Neural progenitor cell (in vitro differentiated cells): ENCODE data around the gene MED26. TPM values are rescaled to one million over a fixed set of nuclear protein-coding genes. Genes with fewer than 3 reads are reported as not detected.

Source experiments
- DNase-seq: peaks from one replicate; pipeline ENCODE4 v3.0.0-alpha.2; 2016; ENCODE audit warnings: low spot score
- H2AFZ ChIP-seq: fragments of 200-600 bp; sonication (generic); replicated peaks from 2 replicates; pipeline ENCODE4 v1.6.1; 2016; ENCODE audit warnings: antibody characterized with exemption
- H3F3A ChIP-seq: fragments of 200-600 bp; sonication (generic); 2 replicates; pipeline ENCODE4 v1.6.1; 2016; ENCODE audit warnings: antibody characterized with exemption, low read depth
- H3K27ac ChIP-seq: fragments of 200-600 bp; sonication (generic); 2 replicates; pipeline ENCODE4 v1.5.1; 2016; ENCODE audit warnings: mild to moderate bottlenecking
- H3K27me3 ChIP-seq: fragments of 200-600 bp; sonication (generic); 2 replicates; pipeline ENCODE4 v1.6.1; 2016; ENCODE audit warnings: mild to moderate bottlenecking, moderate library complexity
- H3K36me3 ChIP-seq: fragments of 200-600 bp; sonication (generic); 2 replicates; pipeline ENCODE4 v1.5.1; 2016
- H3K4me1 ChIP-seq: fragments of 200-600 bp; sonication (generic); 2 replicates; pipeline ENCODE4 v1.6.1; 2016; ENCODE audit warnings: mixed run types
- H3K4me2 ChIP-seq: fragments of 200-600 bp; sonication (generic); 2 replicates; pipeline ENCODE4 v1.6.1; 2016
- H3K4me3 ChIP-seq: fragments of 200-600 bp; sonication (generic); 2 replicates; pipeline ENCODE4 v1.5.1; 2016
- H3K79me2 ChIP-seq: fragments of 200-600 bp; sonication (generic); 2 replicates; pipeline ENCODE4 v1.6.1; 2016; ENCODE audit warnings: low read depth
- H3K9ac ChIP-seq: fragments of 200-600 bp; sonication (generic); 2 replicates; pipeline ENCODE4 v1.6.1; 2016
- H3K9me3 ChIP-seq: fragments of 200-600 bp; sonication (generic); 2 replicates; pipeline ENCODE4 v1.5.1; 2016; ENCODE audit warnings: low read depth
- H4K20me1 ChIP-seq: fragments of 200-600 bp; sonication (generic); 2 replicates; pipeline ENCODE4 v1.6.1; 2016; ENCODE audit warnings: low read depth
- H3K27ac Mint-ChIP-seq: 3 replicates; pipeline ENCODE4 v1.8.0; 2021; ENCODE audit warnings: mixed read lengths
- H3K27me3 Mint-ChIP-seq: 2 replicates; pipeline ENCODE4 v1.8.0; 2022; ENCODE audit warnings: low read depth, mild to moderate bottlenecking, inconsistent platforms, moderate library complexity, mixed read lengths; ENCODE audit not compliant: insufficient read depth
- H3K36me3 Mint-ChIP-seq: 3 replicates; pipeline ENCODE4 v1.8.0; 2021; ENCODE audit warnings: mixed read lengths
- H3K4me1 Mint-ChIP-seq: 3 replicates; pipeline ENCODE4 v1.8.0; 2021; ENCODE audit warnings: mixed read lengths
- H3K4me3 Mint-ChIP-seq: 3 replicates; pipeline ENCODE4 v1.8.0; 2021; ENCODE audit warnings: mild to moderate bottlenecking, moderate library complexity, mixed read lengths
- H3K9me3 Mint-ChIP-seq: 3 replicates; pipeline ENCODE4 v1.8.0; 2020; ENCODE audit warnings: mixed read lengths
- EZH2 ChIP-seq: fragments of 200-600 bp; sonication (generic); IDR thresholded peaks from 2 replicates; pipeline ENCODE4 v1.6.1; 2017; ENCODE audit warnings: antibody characterized with exemption, mild to moderate bottlenecking, moderate library complexity
- EZH2phosphoT487 ChIP-seq: fragments of 200-600 bp; sonication (generic); IDR thresholded peaks from 2 replicates; pipeline ENCODE4 v1.6.1; 2017; ENCODE audit warnings: antibody characterized with exemption
- total RNA-seq: library from RNA; depleted of rRNA; stranded (reverse); fragments of >200 nt; gene quantifications from 2 replicates; pipeline ENCODE4 v1.2.3, GENCODE V29; 2015; ENCODE audit warnings: low replicate concordance
- TF ChIP-seq, protein P1 (sequence below): fragments of 200-600 bp; sonication (generic); IDR thresholded peaks from 2 replicates; pipeline ENCODE4 v1.5.1; 2017; ENCODE audit warnings: antibody characterized with exemption, mild to moderate bottlenecking

MED26 gene
- total RNA-seq, 1 donor from 2014 or later: 7.4 TPM

GRCh38 chr19:16619457-16619856 is 8.5 kb downstream of the MED26 start:
- H3K79me2 ChIP-seq: peaks cover 100% of the 10 kb centered on the region
- no peak overlapping the region for H3K4me2 ChIP-seq
- Mint-ChIP-seq H3K9me3 (no peaks in the 10 kb centered on the region), H3K27me3 (no peaks in the 10 kb centered on the region), H3K36me3 (peaks cover 1% of the 10 kb centered on the region), H3K4me3 (no peak overlapping the region), H3K4me1 (peaks cover 8% of the 10 kb centered on the region), H3K27ac (no peak overlapping the region)
- no peak overlapping the region for H3K9ac ChIP-seq
- no peak for DNase-seq
- no peak overlapping the region for H3K27ac ChIP-seq
- no peak for TF ChIP-seq EZH2phosphoT487
- TF ChIP-seq, protein P1, sequence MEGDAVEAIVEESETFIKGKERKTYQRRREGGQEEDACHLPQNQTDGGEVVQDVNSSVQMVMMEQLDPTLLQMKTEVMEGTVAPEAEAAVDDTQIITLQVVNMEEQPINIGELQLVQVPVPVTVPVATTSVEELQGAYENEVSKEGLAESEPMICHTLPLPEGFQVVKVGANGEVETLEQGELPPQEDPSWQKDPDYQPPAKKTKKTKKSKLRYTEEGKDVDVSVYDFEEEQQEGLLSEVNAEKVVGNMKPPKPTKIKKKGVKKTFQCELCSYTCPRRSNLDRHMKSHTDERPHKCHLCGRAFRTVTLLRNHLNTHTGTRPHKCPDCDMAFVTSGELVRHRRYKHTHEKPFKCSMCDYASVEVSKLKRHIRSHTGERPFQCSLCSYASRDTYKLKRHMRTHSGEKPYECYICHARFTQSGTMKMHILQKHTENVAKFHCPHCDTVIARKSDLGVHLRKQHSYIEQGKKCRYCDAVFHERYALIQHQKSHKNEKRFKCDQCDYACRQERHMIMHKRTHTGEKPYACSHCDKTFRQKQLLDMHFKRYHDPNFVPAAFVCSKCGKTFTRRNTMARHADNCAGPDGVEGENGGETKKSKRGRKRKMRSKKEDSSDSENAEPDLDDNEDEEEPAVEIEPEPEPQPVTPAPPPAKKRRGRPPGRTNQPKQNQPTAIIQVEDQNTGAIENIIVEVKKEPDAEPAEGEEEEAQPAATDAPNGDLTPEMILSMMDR: no peak
- no peak for TF ChIP-seq EZH2
- H3K9me3 ChIP-seq: no peaks in the 10 kb centered on the region
- no peaks in the 10 kb centered on the region for H3K4me1 ChIP-seq
- no peaks in the 10 kb centered on the region for H3F3A ChIP-seq
- H2AFZ ChIP-seq: no peak overlapping the region
- H3K27me3 ChIP-seq: no peaks in the 10 kb centered on the region
- H3K4me3 ChIP-seq: no peak overlapping the region
- peaks cover 91% of the 10 kb centered on the region for H4K20me1 ChIP-seq
- H3K36me3 ChIP-seq: no peaks in the 10 kb centered on the region

DNA sequence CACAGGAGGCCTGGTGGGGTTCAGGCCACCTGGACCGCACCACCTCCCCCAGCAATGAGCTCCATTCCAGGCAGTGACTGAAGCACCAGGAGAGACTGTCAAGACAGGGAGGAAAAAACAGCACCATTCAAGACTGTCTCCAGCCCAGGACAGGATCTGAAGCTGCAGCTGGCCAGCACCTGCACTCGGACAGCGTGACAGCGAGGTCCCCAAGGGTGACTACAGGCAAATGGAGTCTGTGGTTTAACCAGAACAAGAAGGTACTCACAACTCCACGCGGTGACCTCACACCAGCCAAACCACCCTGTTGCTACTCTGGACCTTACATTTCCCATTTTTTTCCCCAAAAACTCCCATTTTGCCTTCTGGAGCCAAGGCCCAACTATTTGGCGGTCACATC is 9.8 kb downstream of the MED26 start:
- Mint-ChIP-seq H3K27ac (no peak overlapping the region), H3K27me3 (no peaks in the 10 kb centered on the region), H3K4me3 (no peak overlapping the region), H3K9me3 (no peaks in the 10 kb centered on the region), H3K36me3 (no peaks in the 10 kb centered on the region), H3K4me1 (peaks cover 8% of the 10 kb centered on the region)
- Histone ChIP-seq H3K27me3 (no peaks in the 10 kb centered on the region), H3K4me1 (no peaks in the 10 kb centered on the region), H3K79me2 (peaks cover 99% of the 10 kb centered on the region), H3K4me2 (no peak overlapping the region), H3K27ac (no peak overlapping the region), H3F3A (no peaks in the 10 kb centered on the region), H3K9me3 (no peaks in the 10 kb centered on the region), H2AFZ (no peak overlapping the region), H3K9ac (no peak overlapping the region), H4K20me1 (peaks cover 98% of the 10 kb centered on the region), H3K36me3 (no peaks in the 10 kb centered on the region), H3K4me3 (no peak overlapping the region)
- DNase-seq: no peak
- TF ChIP-seq EZH2 (no peak), EZH2phosphoT487 (no peak)
- TF ChIP-seq, protein P1: no peak

GRCh38 chr19:16615808-16616207 is 12.2 kb downstream of the MED26 start:
- H3K79me2 ChIP-seq: peaks cover 99% of the 10 kb centered on the region
- Mint-ChIP-seq H3K27me3 (no peaks in the 10 kb centered on the region), H3K4me1 (peaks cover 8% of the 10 kb centered on the region), H3K36me3 (no peaks in the 10 kb centered on the region), H3K4me3 (no peak overlapping the region), H3K9me3 (no peaks in the 10 kb centered on the region), H3K27ac (no peak overlapping the region)
- H3K4me1 ChIP-seq: no peaks in the 10 kb centered on the region
- DNase-seq: no peak
- no peak overlapping the region for H3K4me3 ChIP-seq
- no peak overlapping the region for H3K4me2 ChIP-seq
- H3K36me3 ChIP-seq: no peaks in the 10 kb centered on the region
- H3K9ac ChIP-seq: no peak overlapping the region
- H3F3A ChIP-seq: no peaks in the 10 kb centered on the region
- H3K27me3 ChIP-seq: no peaks in the 10 kb centered on the region
- no peaks in the 10 kb centered on the region for H3K9me3 ChIP-seq
- H4K20me1 ChIP-seq: peaks cover 97% of the 10 kb centered on the region
- H3K27ac ChIP-seq: no peak overlapping the region
- TF ChIP-seq, protein P1: no peak
- TF ChIP-seq EZH2: no peak
- TF ChIP-seq EZH2phosphoT487: no peak
- no peak overlapping the region for H2AFZ ChIP-seq
